Measurements from ENCODE around the gene ENPP1. TPM values are rescaled to one million over a fixed set of nuclear protein-coding genes. Genes with fewer than 3 reads are reported as not detected.

The ENPP1 gene
- total RNA-seq, 2 donors from 2014 or later, result 5.9 to 12.6 TPM

DNA sequence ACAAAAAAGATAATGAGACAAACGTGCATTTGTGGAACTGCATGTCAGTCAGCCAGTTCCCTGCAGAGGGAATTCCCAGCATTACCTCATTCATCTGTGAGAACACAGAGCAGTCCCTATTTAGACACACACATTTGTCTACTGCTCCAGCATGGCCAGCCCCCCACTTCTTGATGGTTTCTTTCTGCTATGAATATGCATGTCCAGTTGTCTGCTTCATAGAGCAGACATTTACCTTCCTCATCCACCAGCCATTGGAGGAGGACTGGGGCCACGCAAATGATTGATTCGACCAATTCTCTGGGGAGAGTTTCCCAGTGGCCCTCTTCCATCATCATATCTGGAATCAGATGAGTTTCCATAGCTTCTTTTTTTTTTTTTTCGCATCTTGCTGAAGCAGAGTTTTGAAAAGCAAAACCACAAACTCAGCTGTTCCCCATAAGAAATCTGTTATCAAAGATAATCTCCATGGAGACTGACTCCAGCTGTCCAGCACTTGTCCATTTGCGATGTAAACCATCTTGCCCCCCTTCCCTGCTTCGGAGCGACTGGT is 11.8 kb downstream of the ENPP1 start:
- Histone ChIP-seq H3K27ac (no peak overlapping the region), H3K4me3 (no peak overlapping the region), H3K9me3 (no peaks in the 10 kb centered on the region), H3K27me3 (no peaks in the 10 kb centered on the region), H3K4me1 (no peaks in the 10 kb centered on the region), H3K9ac (ENCODE audit: low read depth in 2 of 2, low read length in 2 of 2) (no peak overlapping the region), H3K36me3 (no peaks in the 10 kb centered on the region)
- DNase-seq, result no peak
- TF ChIP-seq, protein P1, sequence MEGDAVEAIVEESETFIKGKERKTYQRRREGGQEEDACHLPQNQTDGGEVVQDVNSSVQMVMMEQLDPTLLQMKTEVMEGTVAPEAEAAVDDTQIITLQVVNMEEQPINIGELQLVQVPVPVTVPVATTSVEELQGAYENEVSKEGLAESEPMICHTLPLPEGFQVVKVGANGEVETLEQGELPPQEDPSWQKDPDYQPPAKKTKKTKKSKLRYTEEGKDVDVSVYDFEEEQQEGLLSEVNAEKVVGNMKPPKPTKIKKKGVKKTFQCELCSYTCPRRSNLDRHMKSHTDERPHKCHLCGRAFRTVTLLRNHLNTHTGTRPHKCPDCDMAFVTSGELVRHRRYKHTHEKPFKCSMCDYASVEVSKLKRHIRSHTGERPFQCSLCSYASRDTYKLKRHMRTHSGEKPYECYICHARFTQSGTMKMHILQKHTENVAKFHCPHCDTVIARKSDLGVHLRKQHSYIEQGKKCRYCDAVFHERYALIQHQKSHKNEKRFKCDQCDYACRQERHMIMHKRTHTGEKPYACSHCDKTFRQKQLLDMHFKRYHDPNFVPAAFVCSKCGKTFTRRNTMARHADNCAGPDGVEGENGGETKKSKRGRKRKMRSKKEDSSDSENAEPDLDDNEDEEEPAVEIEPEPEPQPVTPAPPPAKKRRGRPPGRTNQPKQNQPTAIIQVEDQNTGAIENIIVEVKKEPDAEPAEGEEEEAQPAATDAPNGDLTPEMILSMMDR (IDR thresholded peaks at IDR 0.05), result no peak
- intact Hi-C loops (cut with DNase I), result no loop called here

DNA sequence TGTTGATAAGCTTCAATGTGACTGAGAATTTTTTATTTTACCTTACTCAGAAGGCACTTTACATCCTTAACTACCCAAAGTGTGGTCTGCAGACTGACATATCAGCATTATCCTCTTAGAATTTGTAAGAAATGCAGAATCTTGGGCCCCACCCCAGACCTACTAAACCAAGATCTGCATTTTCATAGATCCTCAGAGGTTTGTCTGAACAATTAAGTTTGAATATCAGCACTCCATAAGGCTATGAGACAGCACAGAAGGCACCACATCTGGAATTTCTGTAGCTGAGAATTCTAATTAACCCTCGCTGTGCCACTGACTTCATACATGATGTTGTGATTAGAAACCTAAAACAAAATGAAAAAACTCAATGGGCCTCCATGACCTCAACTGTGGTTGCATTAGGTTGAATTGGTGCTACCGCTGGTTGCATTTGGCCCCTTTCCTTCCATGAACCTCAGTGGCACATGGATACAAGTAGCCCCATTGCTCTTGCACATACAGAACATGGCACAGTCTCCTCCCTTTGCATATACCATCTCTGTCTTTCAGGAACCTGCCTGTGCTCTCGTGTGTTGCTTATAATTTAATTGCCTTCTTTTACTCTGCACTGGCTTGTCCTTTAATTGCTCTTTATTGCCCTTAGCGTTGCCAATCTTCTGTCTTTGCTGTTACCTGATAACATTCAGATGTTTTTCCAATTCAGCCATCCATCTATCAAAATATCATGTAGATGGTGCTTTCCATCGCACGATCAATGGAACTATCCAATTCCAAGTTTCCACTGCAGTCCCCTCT is 13.4 kb downstream of the ENPP1 start:
- intact Hi-C loops (cut with DNase I), result no loop called here
- peak overlapping the region; percentile 56 for H3K27ac ChIP-seq

DNA sequence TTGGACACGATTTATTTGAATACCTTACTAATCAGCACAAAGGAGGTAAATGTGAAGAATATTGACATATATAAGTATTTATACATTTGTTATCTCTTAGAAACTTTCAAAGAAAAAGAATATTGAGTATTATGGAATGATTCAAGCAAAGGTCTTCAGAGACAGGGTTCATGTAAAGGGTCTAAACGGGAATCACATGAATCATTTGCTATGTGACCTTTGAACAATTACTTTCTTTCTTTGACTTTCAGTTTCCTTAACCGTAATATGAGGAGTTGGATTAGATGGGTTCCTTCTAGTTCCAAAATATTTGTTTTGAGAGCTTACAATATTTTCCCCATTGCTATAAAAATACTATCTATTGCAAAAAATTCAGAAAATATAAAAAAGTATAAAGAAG is 14.3 kb downstream of the ENPP1 start:
- H3K27me3 ChIP-seq, result no peaks in the 10 kb centered on the region
- intact Hi-C loops (cut with DNase I), result no loop called here
- H3K4me1 ChIP-seq, result no peaks in the 10 kb centered on the region
- no peak overlapping the region for H3K4me3 ChIP-seq
- H3K9ac ChIP-seq (ENCODE audit: low read depth in 2 of 2, low read length in 2 of 2), result no peak overlapping the region
- TF ChIP-seq, protein P1 (IDR thresholded peaks at IDR 0.05), result no peak
- DNase-seq, result no peak
- H3K36me3 ChIP-seq, result no peaks in the 10 kb centered on the region
- H3K27ac ChIP-seq, result peak overlapping the region; percentile 56
- H3K9me3 ChIP-seq, result no peaks in the 10 kb centered on the region

More for the DNA sequence above, 13.4 kb downstream of the ENPP1 start:
- Histone ChIP-seq H3K4me1 (no peaks in the 10 kb centered on the region), H3K4me3 (no peak overlapping the region), H3K9me3 (no peaks in the 10 kb centered on the region), H3K9ac (ENCODE audit: low read depth in 2 of 2, low read length in 2 of 2) (no peak overlapping the region), H3K27me3 (no peaks in the 10 kb centered on the region), H3K36me3 (no peaks in the 10 kb centered on the region)
- DNase-seq, result no peak
- TF ChIP-seq, protein P1 (IDR thresholded peaks at IDR 0.05), result no peak

DNA sequence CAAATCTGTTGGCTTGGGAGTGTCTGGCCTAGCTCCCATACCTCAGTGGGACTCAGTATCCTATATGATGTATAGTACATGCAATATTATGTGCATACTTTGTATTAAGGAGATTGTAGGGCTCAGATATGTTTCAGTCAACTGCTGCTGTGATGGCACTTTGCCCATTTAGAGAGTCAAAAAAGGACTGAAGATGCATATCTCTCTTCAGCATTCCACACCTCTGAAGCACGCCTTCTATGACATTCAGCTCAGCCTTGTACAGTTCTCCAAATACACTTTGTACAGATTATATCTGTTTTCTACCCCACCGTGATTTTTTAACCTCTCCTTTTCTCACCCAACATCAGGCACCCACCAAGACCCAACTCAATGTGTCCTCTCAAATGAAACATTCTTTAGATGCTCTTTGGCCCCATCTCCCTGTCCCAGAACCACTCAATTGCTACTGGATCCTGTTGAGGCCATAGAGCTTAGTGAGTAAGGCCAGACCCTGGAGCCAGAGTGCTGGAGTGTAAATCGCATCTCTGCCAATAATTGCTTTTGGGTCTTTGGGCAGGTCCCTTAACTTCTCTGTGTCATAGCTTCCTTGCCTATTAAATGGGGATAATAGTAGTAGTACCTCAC is 15.6 kb downstream of the ENPP1 start:
- Histone ChIP-seq H3K27me3 (no peaks in the 10 kb centered on the region), H3K36me3 (no peaks in the 10 kb centered on the region), H3K4me3 (no peak overlapping the region), H3K27ac (no peak overlapping the region), H3K9ac (ENCODE audit: low read depth in 2 of 2, low read length in 2 of 2) (no peak overlapping the region), H3K4me1 (no peaks in the 10 kb centered on the region), H3K9me3 (no peaks in the 10 kb centered on the region)
- intact Hi-C loops (cut with DNase I), result no loop called here
- DNase-seq, result no peak
- TF ChIP-seq, protein P1 (IDR thresholded peaks at IDR 0.05), result no peak

DNA sequence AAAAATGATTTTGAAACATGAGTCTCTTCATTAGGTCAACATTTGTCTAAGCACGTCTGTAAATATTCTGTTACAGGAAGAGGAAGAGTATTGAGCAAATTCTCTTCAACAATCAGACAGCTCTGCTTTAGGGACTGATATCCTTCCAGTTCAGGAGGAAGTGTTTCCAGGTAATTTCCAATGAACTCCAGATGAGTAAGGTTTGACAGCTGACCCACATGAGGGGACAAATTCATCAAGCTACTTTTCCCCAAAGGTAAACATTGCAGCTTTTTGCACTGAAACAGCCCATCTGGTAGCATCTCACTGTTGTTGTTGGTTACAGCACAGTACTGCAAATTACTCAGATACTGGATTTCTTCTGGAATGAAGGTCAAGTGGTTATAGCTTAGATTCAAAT is 18.1 kb downstream of the ENPP1 start:
- TF ChIP-seq, protein P1 (IDR thresholded peaks at IDR 0.05), result no peak
- H3K27me3 ChIP-seq, result no peaks in the 10 kb centered on the region
- H3K4me1 ChIP-seq, result no peaks in the 10 kb centered on the region
- intact Hi-C loops (cut with DNase I), result no loop called here
- no peak overlapping the region for H3K9ac ChIP-seq (ENCODE audit: low read depth in 2 of 2, low read length in 2 of 2)
- H3K36me3 ChIP-seq, result no peaks in the 10 kb centered on the region
- H3K27ac ChIP-seq, result no peak overlapping the region
- H3K9me3 ChIP-seq, result no peaks in the 10 kb centered on the region
- DNase-seq, result no peak
- no peak overlapping the region for H3K4me3 ChIP-seq

Data from colonic mucosa (tissue), 4 donors.